Measurements from ENCODE around the gene MTA1. TPM values are rescaled to one million over a fixed set of nuclear protein-coding genes. Genes with fewer than 3 reads are reported as not detected.
A peak's percentile ranks its signal among the peaks of the same experiment; 100 is the strongest.

The MTA1 gene
- total and polyA plus RNA-seq, 2 of the 8 experiments (the other 6 are each of a cell fraction or from before 2014, with no cell fraction given) = 73.9 to 221 TPM

GRCh38 chr14:105481886-105482457, 62.3 kb downstream of the MTA1 start (continued):
- TF ChIP-seq CTCF (IDR thresholded peaks at IDR 0.05; ENCODE audit: control extremely low read depth in 1 of 3, insufficient read depth in 1 of 3, low read depth in 1 of 3, low read length in 3 of 3) (peak in 1 of 3 experiments; percentile 32; a peak in 1 of 4 replicates), EZH2 (IDR thresholded peaks at IDR 0.05; ENCODE audit: low read depth, low read length, severe bottlenecking) (no peak), USF2 (IDR thresholded peaks at IDR 0.05; ENCODE audit: low read length) (no peak), SIN3A (conservative IDR thresholded peaks at IDR 0.05 in 1 of 2, IDR thresholded peaks at IDR 0.05 in 1 of 2; ENCODE audit: low read depth in 1 of 2, low read length in 2 of 2) (0 out of 4 replicates have a peak, but pooled peaks of 1 of the 2 experiments have one; percentile 55), MAX (IDR thresholded peaks at IDR 0.05) (no peak), RXRA (IDR thresholded peaks at IDR 0.05; ENCODE audit: insufficient read depth, low read depth, low read length) (no peak), ZNF274 (IDR thresholded peaks at IDR 0.05; ENCODE audit: borderline replicate concordance, extremely low read depth, low read length) (no peak), SAP30 (IDR thresholded peaks at IDR 0.05; ENCODE audit: insufficient read depth, insufficient replicate concordance, low read length) (peak; percentile 34), SP4 (IDR thresholded peaks at IDR 0.05; ENCODE audit: low read length) (no peak), POLR2AphosphoS5 (IDR thresholded peaks at IDR 0.05; ENCODE audit: low read depth, low read length) (no peak; the same call in 1 of the 2 replicates), CREB1 (IDR thresholded peaks at IDR 0.05) (peak; percentile 73), TAF1 (IDR thresholded peaks at IDR 0.05; ENCODE audit: low read depth, low read length) (peak; percentile 38; the same call in 1 of the 2 replicates), JUND (IDR thresholded peaks at IDR 0.05; ENCODE audit: low read length) (peak; percentile 67)

All from H1 (cell line).